ENCODE results near the gene RAI14.
"Not testable (repeated sequence)": the region's sequence is repeated elsewhere in the genome, so short reads cannot be mapped to it uniquely, and the experiment has no call there.

RAI14 gene

GRCh38 chr5:34701442-34701841 is 45.3 kb downstream of the RAI14 start:
- not testable (repeated sequence) for DNase-seq

GRCh38 chr5:34703767-34704713 is 47.9 kb downstream of the RAI14 start:
- DNase-seq = no peak

GRCh38 chr5:34706084-34706483 is 50.0 kb downstream of the RAI14 start:
- DNase-seq = no peak

GRCh38 chr5:34707451-34708107 is 51.5 kb downstream of the RAI14 start:
- DNase-seq = no peak

GRCh38 chr5:34708777-34709176 is 52.6 kb downstream of the RAI14 start:
- no peak for DNase-seq

GRCh38 chr5:34709861-34710673 is 53.9 kb downstream of the RAI14 start:
- no peak for DNase-seq

DNA sequence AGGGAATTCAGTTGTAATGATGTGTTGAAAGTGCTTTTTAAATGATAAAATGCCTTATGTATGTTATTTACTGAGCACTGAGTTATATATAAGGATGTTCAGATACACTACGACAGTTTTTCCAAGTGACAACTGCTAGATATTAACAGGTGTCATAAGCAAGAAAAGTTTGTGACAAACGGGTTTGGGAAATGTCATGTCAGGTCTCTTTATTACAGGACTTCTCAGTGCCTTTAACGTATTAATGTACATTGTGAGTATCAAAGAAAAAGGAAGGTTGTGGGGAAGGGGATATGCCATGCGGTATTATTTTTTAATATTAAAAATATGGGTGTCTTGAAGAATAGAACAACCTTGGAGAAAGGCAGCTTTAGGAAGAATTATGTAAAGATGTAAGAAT is 56.4 kb downstream of the RAI14 start:
- no peak for DNase-seq

DNA sequence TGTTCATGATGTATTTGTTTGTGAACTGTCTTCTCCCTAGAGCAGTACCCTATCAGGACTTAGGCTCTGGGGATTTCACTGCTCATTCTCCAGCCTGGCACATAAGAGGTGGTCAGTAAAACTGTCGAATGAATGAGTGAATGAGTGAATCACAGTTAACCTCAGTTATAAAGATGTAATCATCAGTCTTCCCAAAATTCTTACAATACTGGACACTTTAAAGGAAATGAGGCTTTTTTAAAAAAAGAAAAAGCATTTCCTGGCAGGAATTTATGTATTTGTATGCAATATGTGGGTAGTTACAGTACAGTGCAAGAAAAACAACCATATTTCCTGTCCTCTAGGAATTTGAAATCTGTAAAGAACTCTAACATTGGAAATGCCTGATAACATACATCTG is 59.6 kb downstream of the RAI14 start:
- DNase-seq = no peak

DNA sequence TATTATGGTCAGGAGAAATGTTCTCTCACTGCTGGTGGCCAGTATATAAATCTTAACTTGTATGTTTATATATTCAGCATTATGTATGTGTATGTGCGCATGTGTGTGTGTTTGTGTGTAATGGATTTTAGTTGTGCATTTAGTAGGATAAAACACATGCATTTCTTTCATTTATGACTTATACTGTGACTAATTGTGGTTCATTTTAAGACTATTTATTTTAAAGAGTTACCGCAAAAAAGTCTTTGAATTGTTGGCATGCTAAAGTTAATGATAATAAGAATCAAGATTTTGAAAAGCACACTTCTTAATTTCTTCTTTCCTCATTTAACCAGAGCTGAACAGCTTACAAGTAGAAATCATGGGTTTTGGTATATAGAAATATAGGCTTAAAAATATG is 60.9 kb downstream of the RAI14 start:
- DNase-seq = no peak

- DNase-seq = no peak
Observed at GRCh38 chr5:34717426-34718327, 61.5 kb downstream of the RAI14 start.

GRCh38 chr5:34718516-34718915 is 62.4 kb downstream of the RAI14 start:
- no peak for DNase-seq

- no peak for DNase-seq
Observed at GRCh38 chr5:34719029-34719428, 62.9 kb downstream of the RAI14 start.

GRCh38 chr5:34721327-34721726 is 65.2 kb downstream of the RAI14 start:
- DNase-seq = no peak

DNA sequence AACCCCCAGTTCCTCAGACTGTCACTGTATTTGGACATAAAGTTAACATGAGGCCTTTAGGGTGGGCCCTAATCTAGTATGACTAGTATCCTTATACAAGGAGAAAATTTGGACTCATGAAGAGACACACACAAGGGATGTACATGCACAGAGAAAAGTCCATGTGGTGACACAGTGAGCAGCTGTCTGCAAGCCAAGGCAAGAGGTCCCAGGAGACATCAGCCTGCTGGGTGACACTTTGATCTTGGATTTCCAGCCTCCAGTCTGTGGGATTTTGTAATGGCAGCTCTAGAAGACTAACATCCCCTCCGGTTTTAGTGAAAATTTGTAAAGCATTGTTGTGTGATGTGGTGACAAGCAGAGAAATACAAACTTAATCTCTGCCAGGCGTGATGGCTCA is 66.1 kb downstream of the RAI14 start:
- DNase-seq = no peak

GRCh38 chr5:34724741-34725140 is 68.6 kb downstream of the RAI14 start:
- DNase-seq = no peak

- DNase-seq = not testable (repeated sequence)
Observed at GRCh38 chr5:34727166-34727749, 71.1 kb downstream of the RAI14 start.

DNA sequence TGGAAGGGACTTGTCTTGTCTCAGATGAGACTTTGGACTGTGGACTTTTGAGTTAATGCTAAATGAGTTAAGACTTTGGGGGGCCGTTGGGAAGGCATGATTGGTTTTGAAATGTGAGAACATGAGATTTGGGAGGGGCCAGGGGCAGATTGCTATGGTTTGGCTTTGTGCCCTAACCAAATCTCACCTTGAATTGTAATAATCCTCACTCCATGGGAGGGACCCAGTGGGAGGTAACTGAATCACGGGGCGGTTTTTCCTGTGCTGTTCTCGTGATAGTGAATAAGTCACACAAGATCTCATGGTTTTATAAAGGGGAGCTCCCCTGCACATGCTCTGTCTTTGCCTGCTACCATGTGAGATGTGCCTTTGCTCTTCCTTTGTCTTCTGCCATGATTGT is 72.1 kb downstream of the RAI14 start:
- DNase-seq = no peak

GRCh38 chr5:34731435-34732232 is 75.5 kb downstream of the RAI14 start:
- DNase-seq = no peak

DNA sequence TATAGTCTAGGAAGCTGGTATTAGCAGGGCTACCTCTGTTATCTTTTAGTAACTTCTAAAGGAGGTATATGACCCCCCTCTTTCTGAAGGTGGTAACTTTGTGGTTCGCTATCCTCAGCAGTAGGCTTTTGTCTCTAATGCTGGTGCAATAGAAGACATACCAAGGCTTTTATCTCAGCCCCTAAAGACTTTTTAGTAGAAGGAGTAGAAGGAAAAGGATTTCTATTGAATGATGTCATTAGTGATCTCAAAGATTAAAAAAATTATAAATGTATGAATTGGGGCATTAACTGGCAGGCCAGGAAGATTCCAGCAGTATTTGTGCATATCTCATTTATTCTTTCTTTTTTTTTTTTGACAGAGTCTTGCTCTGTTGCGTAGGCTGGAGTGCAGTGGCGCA is 78.2 kb downstream of the RAI14 start:
- DNase-seq = no peak

DNA sequence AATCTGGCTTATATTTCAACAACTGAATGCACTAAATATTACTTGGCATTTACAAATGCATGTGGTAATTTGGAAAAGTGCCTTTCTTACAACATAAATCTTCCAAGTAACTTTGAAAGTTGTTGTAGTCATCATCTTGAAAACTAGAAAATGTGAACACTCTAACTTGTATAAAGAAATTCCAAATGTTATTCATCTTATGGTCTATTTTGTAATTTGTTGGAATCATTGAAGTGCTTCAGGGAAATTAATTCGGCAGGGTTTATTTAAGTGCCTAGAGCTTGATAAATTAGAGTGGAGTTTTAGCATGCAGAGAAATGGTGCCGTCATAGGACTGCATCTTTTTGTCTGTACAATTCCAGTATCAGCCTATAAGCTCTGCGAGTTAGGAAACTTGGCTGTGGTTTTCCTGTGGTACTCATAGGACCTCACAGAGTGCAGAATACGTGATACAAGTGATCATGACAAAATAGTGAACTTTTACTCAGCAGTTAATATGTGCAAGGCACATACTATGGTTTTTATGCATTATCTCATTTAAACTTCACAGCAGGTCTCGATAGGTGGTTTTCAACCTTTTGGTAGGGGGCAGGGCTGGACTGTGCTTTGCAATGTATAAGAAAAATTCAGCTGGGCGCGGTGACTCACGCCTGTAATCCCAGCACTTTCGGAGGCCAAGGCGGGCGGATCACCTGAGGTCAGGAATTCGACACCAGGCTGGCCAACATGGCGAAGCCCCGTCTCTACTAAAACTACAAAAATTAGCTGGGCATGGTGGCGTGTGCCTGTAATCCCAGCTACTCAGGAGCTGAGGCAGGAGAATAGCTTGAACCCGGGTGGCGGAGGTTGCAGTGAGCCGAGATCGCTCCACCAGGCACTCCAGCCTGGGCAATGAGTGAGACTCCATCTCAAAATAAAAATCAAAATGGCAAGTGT is 79.6 kb downstream of the RAI14 start:
- DNase-seq = no peak
